MG63 (cell line): ENCODE measurements around the gene NOTCH4. TPM values are rescaled to one million over a fixed set of nuclear protein-coding genes. Genes with fewer than 3 reads are reported as not detected.
"Not testable (repeated sequence)": the region's sequence is repeated elsewhere in the genome, so short reads cannot be mapped to it uniquely, and the experiment has no call there.

Source experiments
- DNase-seq: peaks from one replicate; pipeline ENCODE4 v3.0.0-alpha.2; 2020
- H3K27me3 ChIP-seq: fragments of 250-450 bp; sonication (Bioruptor Pico); 2 replicates; pipeline ENCODE4 v1.5.1; 2020; ENCODE audit warnings: mild to moderate bottlenecking, moderate library complexity
- H3K36me3 ChIP-seq: fragments of 250-450 bp; sonication (Bioruptor Pico); 2 replicates; pipeline ENCODE4 v1.5.1; 2020; ENCODE audit warnings: mild to moderate bottlenecking, moderate library complexity
- H3K4me3 ChIP-seq: fragments of 250-450 bp; sonication (Bioruptor Pico); 2 replicates; pipeline ENCODE4 v1.5.1; 2020; ENCODE audit warnings: mild to moderate bottlenecking, moderate library complexity
- H3K9me3 ChIP-seq: fragments of 250-450 bp; sonication (Bioruptor Pico); 2 replicates; pipeline ENCODE4 v1.5.1; 2020; ENCODE audit warnings: mild to moderate bottlenecking, moderate library complexity
- total RNA-seq: library from RNA; depleted of rRNA; stranded (reverse); fragments of >200 nt; shearing (Covaris generic); gene quantifications from 2 replicates; pipeline ENCODE4 v1.2.3, GENCODE V29; 2014; ENCODE audit warnings: low replicate concordance

The NOTCH4 gene
- total RNA-seq, 1 experiment from 2014 or later = not detected

GRCh38 chr6:32189069-32189741 lies 34.7 kb downstream of the NOTCH4 start:
- peak overlapping the region; percentile 59 for H3K4me3 ChIP-seq
- no peak for DNase-seq

GRCh38 chr6:32188381-32189068 lies 35.3 kb downstream of the NOTCH4 start:
- Histone ChIP-seq H3K9me3 (no peaks in the 10 kb centered on the region), H3K4me3 (peak overlapping the region; percentile 59), H3K27me3 (no peaks in the 10 kb centered on the region), H3K36me3 (peaks cover 5% of the 10 kb centered on the region; the same call in 1 of the 2 replicates)
- no peak for DNase-seq

More at GRCh38 chr6:32189069-32189741, 34.7 kb downstream of the NOTCH4 start:
- H3K27me3 ChIP-seq = no peaks in the 10 kb centered on the region
- no peaks in the 10 kb centered on the region for H3K9me3 ChIP-seq
- H3K36me3 ChIP-seq = peaks cover 5% of the 10 kb centered on the region; the same call in 1 of the 2 replicates

GRCh38 chr6:32187725-32188380 lies 36.0 kb downstream of the NOTCH4 start:
- not testable (repeated sequence) for H3K36me3 ChIP-seq, H3K9me3 ChIP-seq, H3K4me3 ChIP-seq, DNase-seq, H3K27me3 ChIP-seq

GRCh38 chr6:32187009-32187709 lies 36.7 kb downstream of the NOTCH4 start:
- Histone ChIP-seq H3K36me3 (peaks cover 5% of the 10 kb centered on the region; the same call in 1 of the 2 replicates), H3K27me3 (no peaks in the 10 kb centered on the region), H3K4me3 (no peak overlapping the region), H3K9me3 (no peaks in the 10 kb centered on the region)
- DNase-seq = no peak

- H3K9me3 ChIP-seq, H3K4me3 ChIP-seq, H3K36me3 ChIP-seq, DNase-seq, H3K27me3 ChIP-seq: not testable (repeated sequence)
These were observed 37.6 kb downstream of the NOTCH4 start for GRCh38 chr6:32186151-32186840.

- not testable (repeated sequence) for DNase-seq, H3K4me3 ChIP-seq, H3K36me3 ChIP-seq, H3K27me3 ChIP-seq, H3K9me3 ChIP-seq
These were observed 38.2 kb downstream of the NOTCH4 start for GRCh38 chr6:32185681-32186131.

- no peaks in the 10 kb centered on the region for H3K9me3 ChIP-seq
- DNase-seq = no peak
- peaks cover 5% of the 10 kb centered on the region; the same call in 1 of the 2 replicates for H3K36me3 ChIP-seq
These were observed 39.7 kb downstream of the NOTCH4 start, which contains the start of gene AGER for GRCh38 chr6:32184084-32184640. Gene AGER, minus strand, starts transcription at chr6:32184253. Its CDS starts 31 bp downstream, at chr6:32184222.

GRCh38 chr6:32183483-32184083 lies 40.3 kb downstream of the NOTCH4 start:
- Histone ChIP-seq H3K9me3 (no peaks in the 10 kb centered on the region), H3K36me3 (peaks cover 5% of the 10 kb centered on the region; the same call in 1 of the 2 replicates), H3K27me3 (no peaks in the 10 kb centered on the region), H3K4me3 (no peak overlapping the region)
- no peak for DNase-seq

More at GRCh38 chr6:32184084-32184640, 39.7 kb downstream of the NOTCH4 start, which contains the start of gene AGER:
- H3K4me3 ChIP-seq = no peak within 1 kb of the TSS
- H3K27me3 ChIP-seq = no peaks in the 10 kb centered on the region

GRCh38 chr6:32183030-32183429 lies 40.8 kb downstream of the NOTCH4 start:
- peaks cover 5% of the 10 kb centered on the region; the same call in 1 of the 2 replicates for H3K36me3 ChIP-seq
- H3K27me3 ChIP-seq = no peaks in the 10 kb centered on the region
- no peak for DNase-seq
- H3K4me3 ChIP-seq = no peak overlapping the region
- H3K9me3 ChIP-seq = no peaks in the 10 kb centered on the region

- no peak for DNase-seq
- no peaks in the 10 kb centered on the region for H3K9me3 ChIP-seq
These were observed 41.3 kb downstream of the NOTCH4 start for GRCh38 chr6:32182555-32182981.

GRCh38 chr6:32181915-32182529 lies 41.8 kb downstream of the NOTCH4 start:
- no peaks in the 10 kb centered on the region for H3K27me3 ChIP-seq
- no peak overlapping the region for H3K4me3 ChIP-seq
- H3K36me3 ChIP-seq = peaks cover 4% of the 10 kb centered on the region; the same call in 1 of the 2 replicates
- DNase-seq = no peak
- H3K9me3 ChIP-seq = no peaks in the 10 kb centered on the region

More at GRCh38 chr6:32182555-32182981, 41.3 kb downstream of the NOTCH4 start:
- Histone ChIP-seq H3K36me3 (peaks cover 5% of the 10 kb centered on the region; the same call in 1 of the 2 replicates), H3K27me3 (no peaks in the 10 kb centered on the region), H3K4me3 (no peak overlapping the region)

- Histone ChIP-seq H3K27me3 (no peaks in the 10 kb centered on the region), H3K4me3 (no peak overlapping the region), H3K9me3 (no peaks in the 10 kb centered on the region), H3K36me3 (no peaks in the 10 kb centered on the region)
- DNase-seq = no peak
These were observed 42.6 kb downstream of the NOTCH4 start for GRCh38 chr6:32181148-32181702.

- DNase-seq = no peak
- Histone ChIP-seq H3K36me3 (no peaks in the 10 kb centered on the region), H3K4me3 (no peak overlapping the region), H3K9me3 (no peaks in the 10 kb centered on the region), H3K27me3 (no peaks in the 10 kb centered on the region)
These were observed 44.0 kb downstream of the NOTCH4 start for GRCh38 chr6:32179766-32180405.
